GM23338 (cell line): ENCODE data around the gene SLC5A6. TPM values are rescaled to one million over a fixed set of nuclear protein-coding genes. Genes with fewer than 3 reads are reported as not detected.

Experiments
- ATAC-seq: fragments of 200-7000 bp; cut with Tn5 transposase; 3 replicates; pipeline ENCODE4 v1.9.1; 2020
- DNase-seq: peaks from one replicate; pipeline ENCODE4 v3.0.0-alpha.2; 2015; ENCODE audit warnings: low spot score
- H2AFZ ChIP-seq: fragments of 200-600 bp; sonication (generic); 2 replicates; pipeline ENCODE4 v1.8.0; 2016; ENCODE audit warnings: antibody characterized with exemption, mild to moderate bottlenecking, moderate library complexity
- H3F3A ChIP-seq: fragments of 200-600 bp; sonication (generic); replicated peaks from 2 replicates; pipeline ENCODE4 v1.8.0; 2017; ENCODE audit warnings: antibody characterized with exemption, mixed run types, low read depth
- H3K27ac ChIP-seq: fragments of 200-600 bp; sonication (generic); 2 replicates; pipeline ENCODE4 v1.6.1; 2016; ENCODE audit warnings: low read depth
- H3K27me3 ChIP-seq: fragments of 200-600 bp; sonication (generic); 2 replicates; pipeline ENCODE4 v1.8.0; 2016; ENCODE audit warnings: mild to moderate bottlenecking, mixed run types, moderate library complexity; ENCODE audit not compliant: insufficient read depth
- H3K36me3 ChIP-seq: fragments of 200-600 bp; sonication (generic); 2 replicates; pipeline ENCODE4 v1.8.0; 2016; ENCODE audit warnings: mild to moderate bottlenecking; ENCODE audit not compliant: insufficient read depth
- H3K4me1 ChIP-seq: fragments of 200-600 bp; sonication (generic); 2 replicates; pipeline ENCODE4 v1.8.0; 2016; ENCODE audit warnings: mild to moderate bottlenecking, moderate library complexity; ENCODE audit not compliant: insufficient read depth
- H3K4me2 ChIP-seq: fragments of 200-600 bp; sonication (generic); 2 replicates; pipeline ENCODE4 v1.7.1; 2017; ENCODE audit warnings: mixed run types
- H3K4me3 ChIP-seq: fragments of 200-600 bp; sonication (generic); 2 replicates; pipeline ENCODE4 v1.6.1; 2016; ENCODE audit warnings: mixed run types
- H3K79me2 ChIP-seq: fragments of 200-600 bp; sonication (generic); replicated peaks from 2 replicates; pipeline ENCODE4 v1.8.0; 2017; ENCODE audit warnings: mild to moderate bottlenecking; ENCODE audit not compliant: insufficient read depth
- H3K9me2 ChIP-seq: fragments of 200-600 bp; sonication (generic); 2 replicates; pipeline ENCODE4 v1.8.0; 2017; ENCODE audit not compliant: insufficient read depth
- H4K20me1 ChIP-seq: fragments of 200-600 bp; sonication (generic); replicated peaks from 2 replicates; pipeline ENCODE4 v1.8.0; 2017; ENCODE audit warnings: mild to moderate bottlenecking; ENCODE audit not compliant: insufficient read depth
- H3K27ac Mint-ChIP-seq: 2 replicates; pipeline ENCODE4 v1.8.0; 2020; ENCODE audit warnings: inconsistent platforms, mild to moderate bottlenecking, moderate library complexity, mixed read lengths
- H3K27me3 Mint-ChIP-seq: 3 replicates; pipeline ENCODE4 v1.8.0; 2022; ENCODE audit warnings: low read depth, mild to moderate bottlenecking, moderate library complexity, mixed read lengths, inconsistent platforms; ENCODE audit not compliant: insufficient read depth, poor library complexity
- H3K36me3 Mint-ChIP-seq: 3 replicates; pipeline ENCODE4 v1.8.0; 2021; ENCODE audit warnings: low read depth, mild to moderate bottlenecking, inconsistent platforms, moderate library complexity, mixed read lengths
- H3K4me1 Mint-ChIP-seq: 3 replicates; pipeline ENCODE4 v1.8.0; 2020; ENCODE audit warnings: mild to moderate bottlenecking, inconsistent platforms, mixed read lengths
- H3K4me3 Mint-ChIP-seq: 3 replicates; pipeline ENCODE4 v1.8.0; 2021; ENCODE audit warnings: moderate library complexity, mild to moderate bottlenecking, inconsistent platforms, mixed read lengths
- H3K9me3 Mint-ChIP-seq: 3 replicates; pipeline ENCODE4 v1.8.0; 2020; ENCODE audit warnings: moderate library complexity, mild to moderate bottlenecking, inconsistent platforms, mixed read lengths
- CREB1 ChIP-seq: fragments of 250-450 bp; sonication (Bioruptor Pico); IDR thresholded peaks from 2 replicates; pipeline ENCODE4 v1.5.0; 2020; ENCODE audit warnings: low read depth, mild to moderate bottlenecking, moderate library complexity
- CTCF ChIP-seq, 2 experiments: fragments of 200-600 bp in 1 of 2; sonication (generic) in 1 of 2; conservative IDR thresholded peaks; 2 replicates each; pipeline versions ENCODE4 v1.5.1 to v1.6.1; 2016 to 2017; ENCODE audit warnings: antibody characterized with exemption in 2 of 2, low read depth in 2 of 2, mild to moderate bottlenecking in 2 of 2, moderate library complexity in 1 of 2
- EZH2 ChIP-seq: fragments of 200-600 bp; sonication (generic); IDR thresholded peaks from one replicate; pipeline ENCODE4 v1.8.0; 2017; ENCODE audit warnings: antibody characterized with exemption, mild to moderate bottlenecking, low read depth; ENCODE audit not compliant: unreplicated experiment
- EZH2phosphoT487 ChIP-seq: fragments of 200-600 bp; sonication (generic); IDR thresholded peaks from one replicate; pipeline ENCODE4 v1.8.1; 2018; ENCODE audit warnings: antibody characterized with exemption; ENCODE audit not compliant: unreplicated experiment
- NANOG ChIP-seq: IDR thresholded peaks from 2 replicates; pipeline ENCODE4 v1.6.1; 2016; ENCODE audit warnings: antibody characterized with exemption, borderline replicate concordance
- POLR2AphosphoS5 ChIP-seq: IDR thresholded peaks from 2 replicates; pipeline ENCODE4 v1.6.1; 2016; ENCODE audit warnings: antibody characterized with exemption, low read depth
- REST ChIP-seq: IDR thresholded peaks from one replicate; pipeline ENCODE4 v1.6.1; 2018; ENCODE audit warnings: antibody characterized with exemption; ENCODE audit not compliant: unreplicated experiment
- STAT1 ChIP-seq: IDR thresholded peaks from one replicate; pipeline ENCODE4 v1.6.1; 2016; ENCODE audit warnings: antibody characterized with exemption; ENCODE audit not compliant: unreplicated experiment
- ZNF114 ChIP-seq: fragments of 250-450 bp; sonication (Bioruptor Pico); IDR thresholded peaks from 2 replicates; pipeline ENCODE4 v1.5.0; 2020; ENCODE audit warnings: mild to moderate bottlenecking, moderate library complexity
- ZNF331 ChIP-seq: fragments of 250-450 bp; sonication (Bioruptor Pico); IDR thresholded peaks from 2 replicates; pipeline ENCODE4 v1.5.0; 2020; ENCODE audit warnings: low read depth, mild to moderate bottlenecking, moderate library complexity
- ZNF462 ChIP-seq: fragments of 250-450 bp; sonication (Bioruptor Pico); IDR thresholded peaks from 2 replicates; pipeline ENCODE4 v1.5.0; 2020; ENCODE audit warnings: mild to moderate bottlenecking, moderate library complexity
- polyA plus RNA-seq: library from polyadenylated mRNA; unstranded; fragments of >200 nt; fragmentation: Nextera tagmentation; extraction: Ambion mirVana; gene quantifications from 2 replicates; pipeline ENCODE4 v1.2.1, GENCODE V29; 2016
- total RNA-seq: library from RNA; depleted of rRNA; stranded (reverse); fragments of >200 nt; shearing (Covaris generic); gene quantifications from 2 replicates; pipeline ENCODE4 v1.2.3, GENCODE V29; 2014

The SLC5A6 gene
- total and polyA plus RNA-seq, 2 experiments from 2014 or later, result 44.3 to 153 TPM

- Histone ChIP-seq H3K4me2 (no peak overlapping the region), H3K27me3 (no peaks in the 10 kb centered on the region), H3K4me1 (no peaks in the 10 kb centered on the region), H3K79me2 (no peaks in the 10 kb centered on the region), H3K36me3 (no peaks in the 10 kb centered on the region), H3K9me2 (no peaks in the 10 kb centered on the region), H2AFZ (0 out of 2 replicates have a peak overlapping the region, but pooled peaks have one; percentile 69), H4K20me1 (no peaks in the 10 kb centered on the region), H3K27ac (no peak overlapping the region), H3K4me3 (no peak overlapping the region), H3F3A (no peaks in the 10 kb centered on the region)
- Mint-ChIP-seq H3K4me1 (peaks cover 2% of the 10 kb centered on the region; the same call in 2 of the 3 replicates), H3K27ac (no peak overlapping the region), H3K9me3 (no peaks in the 10 kb centered on the region), H3K4me3 (no peak overlapping the region), H3K27me3 (peaks cover 17% of the 10 kb centered on the region), H3K36me3 (no peaks in the 10 kb centered on the region)
- no peak for DNase-seq
- ATAC-seq, result peak; percentile 20; the same call in 2 of the 3 replicates
- TF ChIP-seq ZNF331 (CRISPR knock-in tag), result no peak
- TF ChIP-seq REST, result no peak
- TF ChIP-seq EZH2phosphoT487, result no peak
- no peak for TF ChIP-seq STAT1
- TF ChIP-seq ZNF114 (CRISPR knock-in tag), result no peak
These were observed 57.0 kb downstream of the SLC5A6 start for GRCh38 chr2:27155069-27155520.

- no peaks in the 10 kb centered on the region for H3K4me1 ChIP-seq
- peaks cover 2% of the 10 kb centered on the region; the same call in 2 of the 3 replicates for H3K4me1 Mint-ChIP-seq
- DNase-seq, result no peak
- H3K27ac ChIP-seq, result no peak overlapping the region
- peaks cover 17% of the 10 kb centered on the region for H3K27me3 Mint-ChIP-seq
- H3F3A ChIP-seq, result no peaks in the 10 kb centered on the region
- H3K9me3 Mint-ChIP-seq, result no peaks in the 10 kb centered on the region
- no peak for ATAC-seq
- no peaks in the 10 kb centered on the region for H3K36me3 ChIP-seq
- no peaks in the 10 kb centered on the region for H3K27me3 ChIP-seq
- no peak overlapping the region for H3K27ac Mint-ChIP-seq
- H3K4me3 Mint-ChIP-seq, result no peak overlapping the region
- H3K9me2 ChIP-seq, result no peaks in the 10 kb centered on the region
- no peaks in the 10 kb centered on the region for H4K20me1 ChIP-seq
- no peak overlapping the region for H3K4me2 ChIP-seq
- H3K79me2 ChIP-seq, result no peaks in the 10 kb centered on the region
- H3K4me3 ChIP-seq, result no peak overlapping the region
- H3K36me3 Mint-ChIP-seq, result no peaks in the 10 kb centered on the region
- 0 out of 2 replicates have a peak overlapping the region, but pooled peaks have one; percentile 69 for H2AFZ ChIP-seq
- TF ChIP-seq NANOG, result no peak
- no peak for TF ChIP-seq CREB1 (CRISPR knock-in tag)
- TF ChIP-seq CTCF (conservative IDR thresholded peaks at IDR 0.05; ENCODE audit: low read depth in 2 of 2), result no peak
- no peak for TF ChIP-seq POLR2AphosphoS5
- no peak for TF ChIP-seq EZH2phosphoT487
- no peak for TF ChIP-seq STAT1
- no peak for TF ChIP-seq ZNF462 (CRISPR knock-in tag)
- no peak for TF ChIP-seq ZNF331 (CRISPR knock-in tag)
- no peak for TF ChIP-seq EZH2
These were observed 57.6 kb downstream of the SLC5A6 start for GRCh38 chr2:27154488-27154887.
